Smooth muscle cell (in vitro differentiated cells): Measurements from ENCODE around the gene MICAL3. TPM values are rescaled to one million over a fixed set of nuclear protein-coding genes. Genes with fewer than 3 reads are reported as not detected.

ENCODE experiments used
- DNase-seq: peaks from one replicate; lab custom pipeline; 2025; ENCODE audit not compliant: unreplicated experiment; lab: John Stamatoyannopoulos, UW
- H2AFZ ChIP-seq: fragments of 200-600 bp; sonication (generic); 2 replicates; pipeline ENCODE4 v1.6.0; 2016; ENCODE audit warnings: antibody characterized with exemption, low read depth, mild to moderate bottlenecking
- H3F3A ChIP-seq: fragments of 200-600 bp; sonication (generic); 2 replicates; pipeline ENCODE4 v1.6.0; 2017; ENCODE audit warnings: antibody characterized with exemption, low read depth
- H3K27ac ChIP-seq: fragments of 200-600 bp; sonication (generic); 2 replicates; pipeline ENCODE4 v1.5.1; 2016; ENCODE audit warnings: low read depth, mild to moderate bottlenecking
- H3K27me3 ChIP-seq: fragments of 200-600 bp; sonication (generic); 2 replicates; pipeline ENCODE4 v1.6.1; 2016; ENCODE audit warnings: low read depth, mild to moderate bottlenecking
- H3K36me3 ChIP-seq: fragments of 200-600 bp; sonication (generic); 2 replicates; pipeline ENCODE4 v1.5.1; 2016; ENCODE audit warnings: low read depth
- H3K4me1 ChIP-seq: fragments of 200-600 bp; sonication (generic); 2 replicates; pipeline ENCODE4 v1.5.1; 2016; ENCODE audit warnings: low read depth
- H3K4me2 ChIP-seq: fragments of 200-600 bp; sonication (generic); 2 replicates; pipeline ENCODE4 v1.6.0; 2016; ENCODE audit warnings: mild to moderate bottlenecking
- H3K4me3 ChIP-seq: fragments of 200-600 bp; sonication (generic); 2 replicates; pipeline ENCODE4 v1.5.1; 2016; ENCODE audit warnings: mild to moderate bottlenecking
- H3K79me2 ChIP-seq: fragments of 200-600 bp; sonication (generic); 2 replicates; pipeline ENCODE4 v1.6.0; 2016; ENCODE audit warnings: low read depth, mild to moderate bottlenecking
- H3K9ac ChIP-seq: fragments of 200-600 bp; sonication (generic); 2 replicates; pipeline ENCODE4 v1.6.0; 2016; ENCODE audit warnings: low read depth
- H3K9me3 ChIP-seq: fragments of 200-600 bp; sonication (generic); replicated peaks from 2 replicates; pipeline ENCODE4 v1.5.1; 2016; ENCODE audit warnings: low read depth
- H4K20me1 ChIP-seq: fragments of 200-600 bp; sonication (generic); 2 replicates; pipeline ENCODE4 v1.6.0; 2016; ENCODE audit warnings: low read depth
- CTCF ChIP-seq: fragments of 200-600 bp; sonication (generic); IDR thresholded peaks from 2 replicates; pipeline ENCODE4 v1.5.1; 2017; ENCODE audit warnings: borderline replicate concordance, mild to moderate bottlenecking, antibody characterized with exemption; ENCODE audit not compliant: insufficient read depth, poor library complexity, severe bottlenecking
- WGBS: methylation state at CpG from one replicate; pipeline ENCODE4 v1.1.7; 2016; ENCODE audit warnings: low lambda C conversion rate; 5-methylcytosine and 5-hydroxymethylcytosine counted together
- polyA plus RNA-seq: library from polyadenylated mRNA; unstranded; fragments of >200 nt; fragmentation: Nextera tagmentation; extraction: Ambion mirVana; gene quantifications from 2 replicates; pipeline ENCODE4 v1.2.1, GENCODE V29; 2016
- total RNA-seq: library from RNA; depleted of rRNA; stranded (reverse); fragments of >200 nt; gene quantifications from 2 replicates; pipeline ENCODE4 v1.2.3, GENCODE V29; 2014

Gene MICAL3
- total and polyA plus RNA-seq, 2 experiments from 2014 or later: 3.1 to 28.6 TPM

- no peak within 1 kb of the TSS for H3K27ac ChIP-seq
- no peaks in the 10 kb centered on the region for H3K79me2 ChIP-seq
- H3F3A ChIP-seq: no peaks in the 10 kb centered on the region
- no peaks in the 10 kb centered on the region for H3K9me3 ChIP-seq
- TF ChIP-seq CTCF: no peak
- H3K4me3 ChIP-seq: peak within 1 kb of the TSS; percentile 71
- 3% methylated on average over 19 of the region's 64 CpGs for WGBS
- H3K36me3 ChIP-seq: no peaks in the 10 kb centered on the region
- peaks cover 9% of the 10 kb centered on the region for H3K4me1 ChIP-seq
- H4K20me1 ChIP-seq: peaks cover 17% of the 10 kb centered on the region
- peak within 1 kb of the TSS; percentile 90 for H3K4me2 ChIP-seq
- H2AFZ ChIP-seq: peak within 1 kb of the TSS; percentile 54
- no peak within 1 kb of the TSS for H3K9ac ChIP-seq
- no peaks in the 10 kb centered on the region for H3K27me3 ChIP-seq
- peak; percentile 12 for DNase-seq
These were observed 250.0 kb downstream of the MICAL3 start, which contains the start of gene BID for GRCh38 chr22:17774206-17774925. Gene BID, minus strand, starts transcription at chr22:17774469. Its CDS starts 24,353 bp downstream, at chr22:17750116.

GRCh38 chr22:17773606-17774205 lies 250.7 kb downstream of the MICAL3 start:
- H4K20me1 ChIP-seq: peaks cover 17% of the 10 kb centered on the region
- DNase-seq: peak; percentile 14
- H3K9ac ChIP-seq: no peak overlapping the region
- H3F3A ChIP-seq: no peaks in the 10 kb centered on the region
- H3K27me3 ChIP-seq: no peaks in the 10 kb centered on the region
- 7% methylated on average over 26 of the region's 47 CpGs for WGBS
- H2AFZ ChIP-seq: peak overlapping the region; percentile 54
- H3K79me2 ChIP-seq: no peaks in the 10 kb centered on the region
- peak overlapping the region; percentile 90 for H3K4me2 ChIP-seq
- H3K4me3 ChIP-seq: peak overlapping the region; percentile 71
- H3K27ac ChIP-seq: no peak overlapping the region
- peaks cover 8% of the 10 kb centered on the region for H3K4me1 ChIP-seq
- TF ChIP-seq CTCF: no peak
- no peaks in the 10 kb centered on the region for H3K9me3 ChIP-seq
- no peaks in the 10 kb centered on the region for H3K36me3 ChIP-seq

- TF ChIP-seq CTCF: no peak
- DNase-seq: no peak
- Histone ChIP-seq H3K4me2 (peak overlapping the region; percentile 90), H3F3A (no peaks in the 10 kb centered on the region), H3K27me3 (no peaks in the 10 kb centered on the region), H3K79me2 (no peaks in the 10 kb centered on the region), H2AFZ (peak overlapping the region; percentile 54), H3K27ac (no peak overlapping the region), H3K4me3 (peak overlapping the region; percentile 71), H3K4me1 (peaks cover 8% of the 10 kb centered on the region), H3K9ac (no peak overlapping the region), H3K36me3 (no peaks in the 10 kb centered on the region), H4K20me1 (peaks cover 17% of the 10 kb centered on the region), H3K9me3 (no peaks in the 10 kb centered on the region)
- WGBS: 45% methylated on average over 18 of the region's 18 CpGs
These were observed 251.3 kb downstream of the MICAL3 start for GRCh38 chr22:17772958-17773605.
